ENCODE data around the gene ACTR5.

Gene ACTR5

DNA sequence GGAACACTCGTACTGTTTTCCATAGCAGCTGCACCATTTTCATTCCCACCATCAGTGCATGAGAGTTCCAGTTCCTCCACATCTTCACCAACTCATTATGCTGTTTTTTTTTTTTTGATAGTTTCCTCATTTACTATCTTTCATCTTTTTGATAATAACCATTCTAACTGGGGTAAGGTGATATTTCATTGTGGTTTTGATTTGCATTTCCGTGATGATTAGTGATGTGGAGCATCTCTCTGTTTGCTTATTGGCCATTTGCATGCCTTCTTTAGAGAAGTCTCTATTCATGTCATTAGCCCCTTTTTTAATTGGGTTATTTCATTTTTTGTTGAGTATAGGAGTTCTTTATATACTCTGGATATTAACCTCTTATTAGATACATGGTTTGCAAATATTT, 25.9 kb downstream of the ACTR5 start:
- Histone ChIP-seq H3K9ac (no peak overlapping the region), H3K27me3 (ENCODE audit: insufficient read depth, low read depth) (no peaks in the 10 kb centered on the region), H4K20me1 (ENCODE audit: insufficient read depth) (no peaks in the 10 kb centered on the region), H3K4me1 (ENCODE audit: low read depth, poor library complexity, severe bottlenecking) (no peaks in the 10 kb centered on the region), H2AFZ (ENCODE audit: low read depth) (no peak overlapping the region), H3K27ac (no peak overlapping the region), H3K4me3 (IDR thresholded peaks at IDR 0.05; ENCODE audit: insufficient read depth, low read depth, low read length) (no peak overlapping the region), H3K4me2 (no peak overlapping the region), H3K36me3 (ENCODE audit: insufficient read depth) (peaks cover 12% of the 10 kb centered on the region; the same call in 1 of the 2 replicates), H3K79me2 (ENCODE audit: insufficient read depth, low read depth) (no peaks in the 10 kb centered on the region)
- TF ChIP-seq, protein P1, sequence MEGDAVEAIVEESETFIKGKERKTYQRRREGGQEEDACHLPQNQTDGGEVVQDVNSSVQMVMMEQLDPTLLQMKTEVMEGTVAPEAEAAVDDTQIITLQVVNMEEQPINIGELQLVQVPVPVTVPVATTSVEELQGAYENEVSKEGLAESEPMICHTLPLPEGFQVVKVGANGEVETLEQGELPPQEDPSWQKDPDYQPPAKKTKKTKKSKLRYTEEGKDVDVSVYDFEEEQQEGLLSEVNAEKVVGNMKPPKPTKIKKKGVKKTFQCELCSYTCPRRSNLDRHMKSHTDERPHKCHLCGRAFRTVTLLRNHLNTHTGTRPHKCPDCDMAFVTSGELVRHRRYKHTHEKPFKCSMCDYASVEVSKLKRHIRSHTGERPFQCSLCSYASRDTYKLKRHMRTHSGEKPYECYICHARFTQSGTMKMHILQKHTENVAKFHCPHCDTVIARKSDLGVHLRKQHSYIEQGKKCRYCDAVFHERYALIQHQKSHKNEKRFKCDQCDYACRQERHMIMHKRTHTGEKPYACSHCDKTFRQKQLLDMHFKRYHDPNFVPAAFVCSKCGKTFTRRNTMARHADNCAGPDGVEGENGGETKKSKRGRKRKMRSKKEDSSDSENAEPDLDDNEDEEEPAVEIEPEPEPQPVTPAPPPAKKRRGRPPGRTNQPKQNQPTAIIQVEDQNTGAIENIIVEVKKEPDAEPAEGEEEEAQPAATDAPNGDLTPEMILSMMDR (conservative IDR thresholded peaks at IDR 0.05; ENCODE audit: low read depth, low read length), result no peak

DNA sequence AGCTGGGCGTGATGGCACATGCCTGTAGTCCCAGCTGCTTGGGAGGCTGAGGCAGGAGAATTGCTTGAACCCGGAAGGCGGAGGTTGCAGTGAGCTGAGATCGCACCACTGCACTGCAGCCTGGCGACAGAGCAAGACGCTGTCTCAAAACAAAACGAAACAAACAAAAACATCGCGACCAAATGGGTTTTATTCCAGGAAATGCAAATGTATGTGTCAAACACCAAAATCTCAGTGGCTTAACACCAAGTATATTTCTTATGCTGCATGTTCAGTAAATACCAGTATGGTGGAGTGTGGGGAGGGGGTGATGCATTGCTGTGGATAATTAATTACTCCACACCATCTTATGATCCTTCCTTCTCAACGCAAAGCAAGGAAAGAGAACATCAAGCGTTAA, 28.1 kb downstream of the ACTR5 start:
- no peaks in the 10 kb centered on the region for H3K27me3 ChIP-seq (ENCODE audit: insufficient read depth, low read depth)
- H3K27ac ChIP-seq, result no peak overlapping the region
- H3K9ac ChIP-seq, result no peak overlapping the region
- no peaks in the 10 kb centered on the region for H3K79me2 ChIP-seq (ENCODE audit: insufficient read depth, low read depth)
- peaks cover 12% of the 10 kb centered on the region; the same call in 1 of the 2 replicates for H3K36me3 ChIP-seq (ENCODE audit: insufficient read depth)
- TF ChIP-seq, protein P1 (conservative IDR thresholded peaks at IDR 0.05; ENCODE audit: low read depth, low read length), result no peak
- no peak overlapping the region for H2AFZ ChIP-seq (ENCODE audit: low read depth)
- H3K4me1 ChIP-seq (ENCODE audit: low read depth, poor library complexity, severe bottlenecking), result no peaks in the 10 kb centered on the region
- H3K4me3 ChIP-seq (IDR thresholded peaks at IDR 0.05; ENCODE audit: insufficient read depth, low read depth, low read length), result no peak overlapping the region
- no peaks in the 10 kb centered on the region for H4K20me1 ChIP-seq (ENCODE audit: insufficient read depth)
- H3K4me2 ChIP-seq, result no peak overlapping the region

DNA sequence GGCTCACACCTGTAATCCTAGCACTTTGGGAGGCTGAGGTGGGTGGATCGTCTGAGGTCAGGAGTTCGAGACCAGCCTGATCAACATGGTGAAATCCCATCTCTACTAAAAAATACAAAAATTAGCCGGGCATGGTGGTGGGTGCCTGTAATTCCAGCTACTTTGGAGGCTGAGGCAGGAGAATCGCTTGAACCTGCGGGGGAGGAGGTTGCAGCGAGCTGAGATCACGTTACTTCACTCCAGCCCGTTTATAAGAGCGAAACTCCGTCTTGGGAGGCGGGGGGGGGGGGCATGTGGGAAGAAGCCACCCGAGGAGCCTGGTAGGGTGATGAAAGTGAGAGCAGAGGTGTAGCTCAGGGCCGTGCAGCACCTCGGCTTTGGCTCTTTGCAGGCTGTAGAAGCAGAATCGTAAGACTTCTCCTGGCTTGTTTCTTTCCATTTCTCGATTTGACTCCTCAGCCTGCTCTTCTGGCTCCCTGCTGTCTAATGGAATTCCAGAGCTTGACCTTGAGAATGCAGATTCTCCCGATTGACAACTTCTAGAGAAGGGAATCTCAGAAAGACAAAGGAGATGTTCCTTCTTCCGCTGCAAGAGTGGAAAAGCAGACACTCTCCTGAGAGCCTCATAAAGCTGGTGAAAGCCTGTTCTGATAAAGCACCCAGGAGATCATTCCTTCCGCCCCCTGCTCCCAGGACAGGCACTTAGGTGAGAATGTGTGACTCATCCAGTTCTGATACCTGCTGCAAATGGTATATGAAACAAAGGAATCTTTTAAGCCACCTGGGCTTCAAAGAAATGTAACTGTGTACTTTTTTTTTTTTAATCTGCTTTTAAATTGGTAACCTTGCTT, 31.2 kb downstream of the ACTR5 start:
- Histone ChIP-seq H3K27ac (no peak overlapping the region), H3K9ac (no peak overlapping the region), H3K27me3 (ENCODE audit: insufficient read depth, low read depth) (no peaks in the 10 kb centered on the region), H3K4me2 (no peak overlapping the region), H3K79me2 (ENCODE audit: insufficient read depth, low read depth) (no peaks in the 10 kb centered on the region), H2AFZ (ENCODE audit: low read depth) (no peak overlapping the region), H3K36me3 (ENCODE audit: insufficient read depth) (peaks cover 2% of the 10 kb centered on the region; the same call in 1 of the 2 replicates), H3K4me3 (IDR thresholded peaks at IDR 0.05; ENCODE audit: insufficient read depth, low read depth, low read length) (no peak overlapping the region), H4K20me1 (ENCODE audit: insufficient read depth) (no peaks in the 10 kb centered on the region), H3K4me1 (ENCODE audit: low read depth, poor library complexity, severe bottlenecking) (no peaks in the 10 kb centered on the region)
- TF ChIP-seq, protein P1 (conservative IDR thresholded peaks at IDR 0.05; ENCODE audit: low read depth, low read length), result no peak

DNA sequence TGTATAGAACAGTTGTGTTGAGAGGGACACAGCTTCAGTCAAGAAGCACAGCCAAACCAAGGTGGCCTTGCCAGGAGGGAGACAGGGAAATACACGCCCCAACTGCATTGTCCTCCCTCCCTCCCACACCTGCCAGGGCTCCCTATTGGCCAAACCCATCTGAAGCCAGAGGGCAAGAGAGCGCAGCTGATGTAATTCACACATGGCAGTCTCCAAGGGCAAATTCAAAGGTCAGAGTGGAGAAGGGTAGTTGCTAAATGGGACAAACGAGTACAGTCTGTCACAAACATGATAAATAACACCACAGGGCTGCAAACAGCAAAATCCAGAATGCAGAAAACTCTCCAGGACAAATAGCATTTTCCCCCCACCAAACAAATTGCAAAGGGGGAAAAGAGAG, 34.0 kb downstream of the ACTR5 start:
- H3K36me3 ChIP-seq (ENCODE audit: insufficient read depth), result no peaks in the 10 kb centered on the region
- no peak overlapping the region for H3K4me2 ChIP-seq
- no peak overlapping the region for H3K27ac ChIP-seq
- H2AFZ ChIP-seq (ENCODE audit: low read depth), result no peak overlapping the region
- no peaks in the 10 kb centered on the region for H3K4me1 ChIP-seq (ENCODE audit: low read depth, poor library complexity, severe bottlenecking)
- no peaks in the 10 kb centered on the region for H3K79me2 ChIP-seq (ENCODE audit: insufficient read depth, low read depth)
- H3K27me3 ChIP-seq (ENCODE audit: insufficient read depth, low read depth), result no peaks in the 10 kb centered on the region
- H3K9ac ChIP-seq, result no peak overlapping the region
- no peaks in the 10 kb centered on the region for H4K20me1 ChIP-seq (ENCODE audit: insufficient read depth)
- TF ChIP-seq, protein P1 (conservative IDR thresholded peaks at IDR 0.05; ENCODE audit: low read depth, low read length), result no peak
- H3K4me3 ChIP-seq (IDR thresholded peaks at IDR 0.05; ENCODE audit: insufficient read depth, low read depth, low read length), result no peak overlapping the region

Data from KMS-11 (cell line).